Fibroblast of upper back skin (primary cell): ENCODE data around the gene SCO2.

ENCODE experiments used
- DNase-seq: peaks from one replicate; pipeline ENCODE4 v3.0.0-alpha.2; 2013

The SCO2 gene

DNA sequence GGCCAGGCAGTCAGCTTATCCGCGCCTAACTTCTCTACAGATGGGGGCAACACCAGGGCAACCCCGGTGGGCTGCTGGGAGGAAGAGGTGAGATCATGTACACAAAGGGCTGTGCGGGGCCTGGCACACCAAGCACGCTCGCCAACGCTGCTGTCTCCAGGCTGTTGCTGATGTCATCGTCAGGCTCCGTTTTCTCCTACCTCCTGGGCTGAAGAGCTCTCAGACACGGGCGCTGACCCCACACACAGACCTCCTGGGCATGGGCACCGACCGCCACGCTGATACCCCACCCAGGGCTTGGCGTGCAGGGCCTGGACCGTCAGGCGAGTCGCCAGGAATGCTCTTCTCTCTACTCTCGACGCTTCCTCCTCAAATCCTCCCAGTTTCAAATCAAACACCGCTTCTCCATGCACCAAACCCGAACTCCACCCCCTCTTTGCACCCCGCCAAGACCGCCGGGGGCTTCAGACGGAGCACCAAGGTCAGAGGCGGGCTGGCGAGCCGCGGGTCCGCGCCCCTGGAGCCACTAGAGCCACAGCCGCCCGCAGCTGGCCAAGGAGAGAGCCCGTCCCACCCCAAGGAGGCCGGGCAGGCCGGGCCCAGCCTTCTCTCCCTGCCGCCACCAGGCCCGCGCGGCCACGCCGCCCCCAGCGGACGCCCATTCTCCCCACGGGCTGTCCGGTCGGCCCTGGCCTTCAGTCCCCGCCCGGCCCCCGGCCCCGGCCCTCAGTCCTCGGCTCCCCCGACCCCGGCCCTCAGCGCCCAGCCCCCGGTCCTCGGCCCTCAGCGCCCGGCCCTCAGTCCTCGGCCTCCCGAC is 51.3 kb downstream of the SCO2 start:
- no peak for DNase-seq
